IMR-90 (cell line): ENCODE measurements around the gene DACT2. TPM values are rescaled to one million over a fixed set of nuclear protein-coding genes. Genes with fewer than 3 reads are reported as not detected.

Source experiments
- ATAC-seq: fragments of 200-7000 bp; cut with Tn5 transposase; 2 replicates; pipeline ENCODE4 v1.9.1; 2020; ENCODE audit warnings: low read depth, mild to moderate bottlenecking, moderate library complexity
- BruUV-seq: library from RNA; stranded (reverse); fragments of 400-500 nt; replicated peaks from 2 replicates; lab custom pipeline; 2021; lab: Mats Ljungman, UMichigan
- CTCF ChIA-PET: fragments of 300-600 bp; formaldehyde crosslinking; extraction: SDS; loops from one replicate; lab custom pipeline; 2021; ENCODE audit warnings: antibody characterized with exemption; lab: Yijun Ruan, JAX
- POLR2A ChIA-PET: fragments of 300-600 bp; sonication (Branson Sonifier 250); formaldehyde crosslinking; loops from one replicate; lab custom pipeline; 2022; ENCODE audit warnings: antibody characterized with exemption; ENCODE audit not compliant: unreplicated experiment; lab: Charles Lee
- DNase-seq: peaks from one replicate; pipeline ENCODE4 v3.0.0; 2013
- H2AFZ ChIP-seq: replicated peaks from 2 replicates; pipeline ENCODE3; 2013; ENCODE audit warnings: low read length, mild to moderate bottlenecking; ENCODE audit not compliant: poor library complexity
- H2AK5ac ChIP-seq: 2 replicates; pipeline ENCODE4 v1.6.1; 2013; ENCODE audit warnings: low read depth, low read length, inconsistent platforms
- H2AK9ac ChIP-seq: replicated peaks from 2 replicates; pipeline ENCODE3; 2013; ENCODE audit warnings: mild to moderate bottlenecking, low read depth, low read length, moderate library complexity; ENCODE audit not compliant: poor library complexity
- H2BK120ac ChIP-seq: 2 replicates; pipeline ENCODE4 v1.6.1; 2013; ENCODE audit warnings: low read depth, low read length, inconsistent platforms
- H2BK15ac ChIP-seq: 3 replicates; pipeline ENCODE4 v1.6.1; 2013; ENCODE audit warnings: low read depth, low read length, inconsistent platforms
- H2BK20ac ChIP-seq: 2 replicates; pipeline ENCODE4 v1.6.1; 2013; ENCODE audit warnings: low read depth, mild to moderate bottlenecking, inconsistent platforms, low read length, moderate library complexity
- H2BK5ac ChIP-seq: 2 replicates; pipeline ENCODE4 v1.6.1; 2013; ENCODE audit warnings: mild to moderate bottlenecking, low read depth, low read length, inconsistent platforms; ENCODE audit not compliant: poor library complexity, severe bottlenecking
- H3K14ac ChIP-seq: replicated peaks from 2 replicates; pipeline ENCODE4 v1.6.1; 2013; ENCODE audit warnings: low read depth, low read length, inconsistent platforms
- H3K18ac ChIP-seq: 2 replicates; pipeline ENCODE4 v1.6.1; 2013; ENCODE audit warnings: low read depth, low read length, control low read depth
- H3K23ac ChIP-seq: 2 replicates; pipeline ENCODE4 v1.6.1; 2013; ENCODE audit warnings: low read depth, low read length, inconsistent platforms
- H3K27ac ChIP-seq: 2 replicates; pipeline ENCODE4 v1.5.1; 2013; ENCODE audit warnings: mild to moderate bottlenecking, control low read depth, low read length; ENCODE audit not compliant: insufficient read depth
- H3K27me3 ChIP-seq: 2 replicates; pipeline ENCODE4 v1.6.1; 2013; ENCODE audit warnings: low read length; ENCODE audit not compliant: control insufficient read depth, insufficient read depth
- H3K36me3 ChIP-seq: 2 replicates; pipeline ENCODE4 v1.6.1; 2013; ENCODE audit warnings: low read length, mixed read lengths; ENCODE audit not compliant: control insufficient read depth, insufficient read depth
- H3K4ac ChIP-seq: 2 replicates; pipeline ENCODE4 v1.6.1; 2013; ENCODE audit warnings: low read depth, low read length, inconsistent platforms
- H3K4me1 ChIP-seq: 2 replicates; pipeline ENCODE4 v1.6.1; 2013; ENCODE audit warnings: low read length, mixed read lengths; ENCODE audit not compliant: control insufficient read depth, insufficient read depth
- H3K4me2 ChIP-seq: 2 replicates; pipeline ENCODE4 v1.6.1; 2013; ENCODE audit warnings: low read depth, mild to moderate bottlenecking, control low read depth, low read length, moderate library complexity
- H3K4me3 ChIP-seq: 2 replicates; pipeline ENCODE4 v1.5.1; 2013; ENCODE audit warnings: low read depth, mild to moderate bottlenecking, control low read depth, low read length, moderate library complexity; ENCODE audit not compliant: insufficient read depth
- H3K56ac ChIP-seq: 2 replicates; pipeline ENCODE4 v1.6.1; 2013; ENCODE audit warnings: low read length, inconsistent platforms; ENCODE audit not compliant: insufficient read depth; ENCODE audit errors: extremely low read depth
- H3K79me1 ChIP-seq, 2 experiments: 2 replicates each; pipeline ENCODE4 v1.6.1; 2013; ENCODE audit warnings: low read length in 2 of 2, inconsistent platforms in 1 of 2, low read depth in 1 of 2
- H3K9ac ChIP-seq: 2 replicates; pipeline ENCODE4 v1.6.1; 2013; ENCODE audit warnings: low read depth, low read length, control low read depth
- H3K9me1 ChIP-seq: 2 replicates; pipeline ENCODE4 v1.6.1; 2013; ENCODE audit warnings: low read length, inconsistent platforms; ENCODE audit not compliant: insufficient read depth
- H3K9me3 ChIP-seq: 2 replicates; pipeline ENCODE4 v1.6.1; 2013; ENCODE audit warnings: low read length; ENCODE audit not compliant: control insufficient read depth, insufficient read depth
- H4K20me1 ChIP-seq: 2 replicates; pipeline ENCODE4 v1.6.1; 2013; ENCODE audit warnings: low read length, inconsistent platforms; ENCODE audit not compliant: insufficient read depth
- H4K5ac ChIP-seq: 2 replicates; pipeline ENCODE4 v1.6.1; 2013; ENCODE audit warnings: mild to moderate bottlenecking, low read depth, low read length, control low read depth
- H4K8ac ChIP-seq, 2 experiments: 2 replicates each; pipeline ENCODE4 v1.6.1; 2013; ENCODE audit warnings: low read depth in 2 of 2, low read length in 2 of 2, control low read depth in 1 of 2, inconsistent platforms in 1 of 2
- H4K91ac ChIP-seq: 2 replicates; pipeline ENCODE4 v1.6.1; 2013; ENCODE audit warnings: low read depth, low read length, inconsistent platforms; ENCODE audit not compliant: insufficient read depth
- BHLHE40 ChIP-seq: fragments of 150-350 bp; IDR thresholded peaks from 2 replicates; pipeline ENCODE4 v1.6.1; 2016; ENCODE audit warnings: mild to moderate bottlenecking, low read depth, low read length
- CEBPB ChIP-seq: IDR thresholded peaks from 2 replicates; pipeline ENCODE4 v1.6.1; 2012; ENCODE audit warnings: low read depth, low read length, improper control_type of control experiment
- CHD1 ChIP-seq: IDR thresholded peaks from 2 replicates; pipeline ENCODE4 v1.6.1; 2012; ENCODE audit warnings: low read depth, low read length, improper control_type of control experiment
- CTCF ChIP-seq: conservative IDR thresholded peaks from 2 replicates; pipeline ENCODE4 v1.5.1; 2012; ENCODE audit warnings: mild to moderate bottlenecking, low read depth, low read length, improper control_type of control experiment
- ELK1 ChIP-seq: fragments of 150-350 bp; IDR thresholded peaks from 2 replicates; pipeline ENCODE4 v1.6.1; 2016; ENCODE audit warnings: low read depth, mild to moderate bottlenecking, low read length, moderate library complexity, borderline replicate concordance
- FOS ChIP-seq: fragments of 150-350 bp; IDR thresholded peaks from 2 replicates; pipeline ENCODE4 v1.6.1; 2016; ENCODE audit warnings: low read depth, low read length
- MAFK ChIP-seq: IDR thresholded peaks from 2 replicates; pipeline ENCODE4 v1.6.1; 2012; ENCODE audit warnings: low read depth, low read length, improper control_type of control experiment
- MAZ ChIP-seq: IDR thresholded peaks from 2 replicates; pipeline ENCODE4 v1.6.1; 2012; ENCODE audit warnings: low read depth, mild to moderate bottlenecking, low read length, improper control_type of control experiment, moderate library complexity, borderline replicate concordance
- MXI1 ChIP-seq: IDR thresholded peaks from 2 replicates; pipeline ENCODE4 v1.6.1; 2012; ENCODE audit warnings: low read depth, mild to moderate bottlenecking, low read length, moderate library complexity, borderline replicate concordance
- POLR2A ChIP-seq: IDR thresholded peaks from 2 replicates; pipeline ENCODE4 v1.6.1; 2012; ENCODE audit warnings: mild to moderate bottlenecking, low read depth, low read length
- RCOR1 ChIP-seq: IDR thresholded peaks from 2 replicates; pipeline ENCODE4 v1.6.1; 2012; ENCODE audit warnings: mild to moderate bottlenecking, low read length, improper control_type of control experiment; ENCODE audit not compliant: insufficient replicate concordance
- RFX5 ChIP-seq: IDR thresholded peaks from 2 replicates; pipeline ENCODE4 v1.8.0; 2012; ENCODE audit warnings: low read depth, mild to moderate bottlenecking, low read length, moderate library complexity
- SMC3 ChIP-seq: fragments of 150-350 bp; IDR thresholded peaks from 2 replicates; pipeline ENCODE4 v1.6.1; 2016; ENCODE audit warnings: low read depth, mild to moderate bottlenecking, antibody characterized with exemption, low read length, moderate library complexity
- USF2 ChIP-seq: fragments of 150-350 bp; IDR thresholded peaks from 2 replicates; pipeline ENCODE4 v1.6.1; 2017; ENCODE audit warnings: mild to moderate bottlenecking, antibody characterized with exemption, low read length, low read depth
- WGBS, 2 experiments: methylation state at CpG; one replicate each; pipeline versions ENCODE4 v1.1.5 to v1.1.7; 2013; ENCODE audit warnings: missing lambda C conversion rate in 2 of 2; ENCODE audit not compliant: insufficient read length in 1 of 2; ENCODE audit errors: extremely low coverage in 2 of 2; 5-methylcytosine and 5-hydroxymethylcytosine counted together
- dilution Hi-C: fragments of 300-500 bp; cut with HindIII; formaldehyde crosslinking; loops from one replicate; pipeline ENCODE4 v1.14.3; 2018; ENCODE audit warnings: low sequenced_read_pairs; ENCODE audit not compliant: unreplicated experiment
- in situ Hi-C: fragments of 300-500 bp; cut with MboI; formaldehyde crosslinking; loops from 3 replicates; pipeline ENCODE4 v1.14.3; 2019; ENCODE audit warnings: low sequenced_read_pairs, inconsistent platforms, mixed read lengths
- intact Hi-C: fragments of 100-400 bp; cut with micrococcal nuclease; formaldehyde crosslinking; loops from 2 replicates; pipeline ENCODE4 v1.10.0; 2022
- polyA plus RNA-seq, 3 experiments: library from polyadenylated mRNA; depleted of rRNA; stranded (reverse); fragments of >200 nt; gene quantifications; 2 replicates each; pipeline ENCODE4 v1.2.3, GENCODE V29; 2012; ENCODE audit warnings: low replicate concordance in 1 of 3
- total RNA-seq: library from RNA; depleted of rRNA; stranded (reverse); fragments of >200 nt; gene quantifications from 2 replicates; pipeline ENCODE4 v1.2.3, GENCODE V29; 2012

DACT2 gene
- total and polyA plus RNA-seq, 2 of the 4 experiments (the other 2 are of a cell fraction): not detected

- Histone ChIP-seq H3K4me3 (no peak overlapping the region), H3K27ac (no peak overlapping the region), H4K8ac (no peak overlapping the region), H3K18ac (no peak overlapping the region), H4K5ac (no peak overlapping the region), H2BK20ac (no peak overlapping the region), H2AK9ac (no peak overlapping the region), H2BK5ac (no peak overlapping the region), H2BK15ac (no peak overlapping the region), H3K9me1 (no peaks in the 10 kb centered on the region), H3K4me2 (no peak overlapping the region), H3K23ac (no peak overlapping the region), H4K91ac (no peak overlapping the region), H2AK5ac (no peak overlapping the region), H2BK120ac (no peak overlapping the region), H3K14ac (no peak overlapping the region), H3K4me1 (no peaks in the 10 kb centered on the region), H3K9me3 (peaks cover 35% of the 10 kb centered on the region), H3K36me3 (no peaks in the 10 kb centered on the region), H2AFZ (no peak overlapping the region), H3K79me1 (no peaks in the 10 kb centered on the region), H3K27me3 (no peaks in the 10 kb centered on the region), H3K56ac (no peak overlapping the region), H4K20me1 (no peaks in the 10 kb centered on the region), H3K9ac (no peak overlapping the region), H3K4ac (no peak overlapping the region)
- DNase-seq: no peak
- BruUV-seq: no TSS peak
- ChIA-PET CTCF (no interaction called here), POLR2A (no interaction called here)
- in situ Hi-C loops (no loop called here), dilution Hi-C loops (no loop called here), intact Hi-C loops (no loop called here)
- ATAC-seq: no peak
- WGBS, 2 experiments: 62% methylated on average over 6 of the region's 13 CpGs; no CpG with 5 or more reads in 1 of the 2 experiments
- no peak for TF ChIP-seq POLR2A
- no peak for TF ChIP-seq BHLHE40
- TF ChIP-seq FOS: no peak
- no peak for TF ChIP-seq MAFK
- no peak for TF ChIP-seq RFX5
- no peak for TF ChIP-seq CEBPB
- TF ChIP-seq CHD1: no peak
- TF ChIP-seq ELK1: no peak
- no peak for TF ChIP-seq MAZ
- no peak for TF ChIP-seq USF2
- TF ChIP-seq MXI1: no peak
- TF ChIP-seq SMC3: no peak
- no peak for TF ChIP-seq RCOR1
- TF ChIP-seq CTCF: no peak
These were observed 44.5 kb upstream of the DACT2 start for GRCh38 chr6:168363811-168364792.
